ENCODE results near the gene POT1. TPM values are rescaled to one million over a fixed set of nuclear protein-coding genes. Genes with fewer than 3 reads are reported as not detected.

Gene POT1
- total RNA-seq, 1 experiment from 2014 or later, result 71.5 TPM

DNA sequence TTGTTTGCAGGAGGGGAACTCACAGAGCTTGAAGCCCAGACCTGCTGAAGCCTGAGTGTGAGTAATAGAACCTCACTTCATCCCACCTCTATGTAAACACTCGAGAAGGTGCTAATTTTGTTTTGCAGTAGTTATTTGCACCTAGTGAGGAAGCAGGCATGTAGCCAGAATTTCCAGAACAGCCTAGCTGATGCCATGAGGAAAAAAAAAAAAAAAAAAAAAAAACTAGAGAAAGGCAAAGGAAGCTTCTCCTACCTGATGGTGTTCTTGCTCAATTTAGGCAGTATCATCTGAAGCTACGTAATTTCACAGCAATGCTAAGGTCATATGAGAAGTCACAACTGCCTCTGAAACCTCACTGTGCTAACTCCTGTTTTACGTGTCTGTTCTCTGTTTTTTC is 150.4 kb downstream of the POT1 start:
- no peak for DNase-seq (ENCODE audit: extremely low read depth, low read depth)

DNA sequence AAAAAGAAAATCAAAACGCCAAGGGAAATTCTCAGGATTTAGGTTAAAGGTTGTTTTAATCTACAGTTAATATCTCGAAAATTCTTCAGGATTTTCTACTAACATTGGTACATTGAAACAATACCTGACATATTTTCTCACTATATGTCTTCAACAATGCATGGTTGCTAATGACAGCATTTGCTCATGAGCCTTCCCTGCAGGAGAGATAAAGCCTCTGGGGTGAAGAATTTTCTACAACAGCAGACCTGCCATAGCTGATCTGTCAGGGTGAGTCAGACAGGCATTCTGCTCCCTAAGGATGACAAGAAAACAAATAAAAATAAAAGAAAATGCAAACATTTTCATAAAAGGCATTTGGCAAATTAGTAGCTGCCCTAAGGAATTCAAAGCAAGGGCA is 152.4 kb downstream of the POT1 start:
- no peak for DNase-seq (ENCODE audit: extremely low read depth, low read depth)

DNA sequence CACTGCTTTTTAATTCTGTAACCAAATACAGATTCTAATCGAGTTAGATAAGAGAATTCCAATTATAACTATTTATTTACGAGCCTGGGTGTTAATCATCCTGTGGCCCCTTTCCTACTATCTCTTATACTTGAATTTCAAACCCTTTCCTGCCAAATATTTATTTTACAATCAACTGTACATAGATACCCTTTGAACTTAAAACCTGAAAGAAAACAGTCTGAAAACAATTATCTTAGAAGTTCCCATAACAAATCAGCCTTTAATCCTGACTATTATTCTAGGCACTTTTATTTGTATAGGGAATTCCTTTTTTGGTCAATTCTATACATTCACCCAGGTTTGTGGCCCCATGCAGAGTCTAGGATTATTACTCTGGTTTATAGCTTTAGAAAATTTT is 153.5 kb downstream of the POT1 start:
- no peak for DNase-seq (ENCODE audit: extremely low read depth, low read depth)

DNA sequence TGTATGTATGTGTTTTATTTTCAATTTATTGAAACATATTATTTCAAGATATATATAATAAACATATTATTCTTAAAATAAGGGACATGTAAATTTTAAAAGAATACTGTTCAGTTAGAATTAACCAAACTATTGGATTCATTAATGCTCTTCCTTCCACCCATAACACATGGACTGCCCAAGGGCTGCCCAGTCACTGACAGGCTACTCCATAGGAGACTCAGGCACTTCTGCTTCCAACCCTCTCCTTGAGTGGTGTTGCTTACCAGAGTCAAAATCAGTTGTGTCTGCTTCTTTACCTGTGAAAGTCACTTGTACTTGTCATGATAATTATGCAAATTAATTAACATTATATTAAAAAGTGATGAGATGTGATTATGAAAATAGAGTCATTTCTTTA is 154.2 kb downstream of the POT1 start:
- DNase-seq (ENCODE audit: extremely low read depth, low read depth), result no peak

DNA sequence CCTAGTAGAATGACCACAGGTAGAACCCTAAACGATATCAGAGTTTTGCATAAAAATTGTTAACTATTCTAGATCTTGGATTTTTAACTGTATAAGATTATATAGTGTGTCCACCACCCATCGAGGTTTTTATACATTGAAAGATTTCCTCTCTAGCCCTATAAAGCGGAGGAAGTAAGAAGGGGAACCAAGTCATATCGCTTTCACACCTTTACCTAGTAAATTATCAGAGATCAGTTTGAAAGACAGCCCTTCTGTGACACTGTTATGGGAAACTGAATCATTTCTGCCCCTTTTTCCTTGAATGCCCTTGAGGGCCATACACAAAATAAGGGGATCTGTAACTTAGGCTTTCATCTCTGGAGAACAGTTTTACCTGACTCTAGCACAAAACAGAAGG is 155.7 kb downstream of the POT1 start:
- DNase-seq (ENCODE audit: extremely low read depth, low read depth), result no peak

DNA sequence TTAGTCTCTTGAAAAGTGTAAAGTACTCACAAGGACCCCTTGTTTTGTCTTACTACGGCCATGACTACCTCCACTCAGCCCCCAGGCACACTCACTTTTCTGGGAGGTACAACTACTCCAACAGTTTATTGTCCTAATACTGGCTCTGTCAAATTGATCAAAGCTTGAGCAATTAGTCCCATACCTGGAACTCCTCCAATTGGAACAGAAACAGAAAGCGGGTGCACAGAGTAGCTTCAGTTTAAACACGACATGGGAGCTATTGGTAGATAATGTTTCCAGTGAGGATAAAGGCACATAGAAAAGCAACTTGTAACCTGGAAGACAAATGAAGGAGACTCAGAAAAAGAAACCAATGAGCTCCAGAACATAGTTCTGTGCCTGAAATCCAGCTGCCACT is 156.3 kb downstream of the POT1 start:
- no peak for DNase-seq (ENCODE audit: extremely low read depth, low read depth)

Other genes starting within 250 kb of the POT1 start
- 3.8 and 4.4 TPM in 2 replicates for gene GPR37, start 164.0 kb downstream of the POT1 start, total RNA-seq (2014; rRNA removed; shearing (Covaris generic))